Endothelial cell (in vitro differentiated cells): ENCODE data around the gene HSPB7. TPM values are rescaled to one million over a fixed set of nuclear protein-coding genes. Genes with fewer than 3 reads are reported as not detected.
"Not testable (repeated sequence)": the region's sequence is repeated elsewhere in the genome, so short reads cannot be mapped to it uniquely, and the experiment has no call there.

Source experiments
- DNase-seq: peaks from one replicate; pipeline ENCODE4 v3.0.0; 2021; ENCODE audit warnings: low spot score
- H3K27ac Mint-ChIP-seq: one replicate; pipeline ENCODE4 v1.8.0; 2021; ENCODE audit warnings: mixed read lengths, inconsistent platforms; ENCODE audit not compliant: unreplicated experiment
- H3K27me3 Mint-ChIP-seq: one replicate; pipeline ENCODE4 v1.8.0; 2021; ENCODE audit warnings: mild to moderate bottlenecking, moderate library complexity, mixed read lengths, inconsistent platforms; ENCODE audit not compliant: unreplicated experiment
- H3K36me3 Mint-ChIP-seq: one replicate; pipeline ENCODE4 v1.8.0; 2021; ENCODE audit warnings: mild to moderate bottlenecking, low read depth, mixed read lengths, inconsistent platforms; ENCODE audit not compliant: unreplicated experiment
- H3K4me1 Mint-ChIP-seq: one replicate; pipeline ENCODE4 v1.8.0; 2021; ENCODE audit warnings: mild to moderate bottlenecking, mixed read lengths, inconsistent platforms; ENCODE audit not compliant: unreplicated experiment
- H3K4me3 Mint-ChIP-seq: one replicate; pipeline ENCODE4 v1.8.0; 2021; ENCODE audit warnings: mild to moderate bottlenecking, mixed read lengths, inconsistent platforms; ENCODE audit not compliant: unreplicated experiment
- H3K9me3 Mint-ChIP-seq: one replicate; pipeline ENCODE4 v1.8.0; 2021; ENCODE audit warnings: mixed read lengths, inconsistent platforms; ENCODE audit not compliant: unreplicated experiment
- total RNA-seq: library from RNA; stranded (reverse); fragmentation: NEBNext Ultra II Directional; extraction: Animal tissue kit (Norgen Biotek cat#: 25700); gene quantifications from one replicate; pipeline ENCODE4 v1.2.1, GENCODE V29; 2021; ENCODE audit not compliant: unreplicated experiment
- TF ChIP-seq, protein P1 (sequence below): fragments of 200-600 bp; sonication (generic); IDR thresholded peaks from one replicate; pipeline ENCODE4 v1.5.0; 2021; ENCODE audit warnings: antibody characterized with exemption; ENCODE audit not compliant: unreplicated experiment

The HSPB7 gene
- total RNA-seq, 1 donor from 2014 or later = not detected

DNA sequence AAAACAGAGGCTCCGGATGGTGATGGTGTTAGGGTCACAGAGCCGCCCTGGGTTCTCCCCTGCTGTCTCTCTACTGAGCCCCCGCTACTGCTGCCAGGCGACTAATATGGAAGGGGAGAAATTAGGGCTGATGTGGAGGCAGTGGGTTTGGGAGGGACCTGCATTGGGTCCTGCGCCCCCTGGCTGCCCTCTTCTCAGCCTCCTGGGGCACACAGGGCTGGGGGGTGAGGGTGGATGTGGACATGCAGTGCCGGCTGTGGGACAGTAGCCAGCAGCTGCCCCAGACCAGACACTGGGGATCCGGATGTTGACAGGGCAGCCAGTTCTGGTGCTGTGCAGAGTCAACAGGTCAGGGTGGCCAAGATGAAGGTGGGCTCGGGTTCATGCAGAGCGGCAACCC lies 24.3 kb upstream of the HSPB7 start:
- H3K27ac Mint-ChIP-seq = no peak overlapping the region
- no peaks in the 10 kb centered on the region for H3K4me1 Mint-ChIP-seq
- no peak overlapping the region for H3K4me3 Mint-ChIP-seq
- H3K36me3 Mint-ChIP-seq = no peaks in the 10 kb centered on the region
- no peaks in the 10 kb centered on the region for H3K9me3 Mint-ChIP-seq
- peaks cover 8% of the 10 kb centered on the region for H3K27me3 Mint-ChIP-seq
- TF ChIP-seq, protein P1, sequence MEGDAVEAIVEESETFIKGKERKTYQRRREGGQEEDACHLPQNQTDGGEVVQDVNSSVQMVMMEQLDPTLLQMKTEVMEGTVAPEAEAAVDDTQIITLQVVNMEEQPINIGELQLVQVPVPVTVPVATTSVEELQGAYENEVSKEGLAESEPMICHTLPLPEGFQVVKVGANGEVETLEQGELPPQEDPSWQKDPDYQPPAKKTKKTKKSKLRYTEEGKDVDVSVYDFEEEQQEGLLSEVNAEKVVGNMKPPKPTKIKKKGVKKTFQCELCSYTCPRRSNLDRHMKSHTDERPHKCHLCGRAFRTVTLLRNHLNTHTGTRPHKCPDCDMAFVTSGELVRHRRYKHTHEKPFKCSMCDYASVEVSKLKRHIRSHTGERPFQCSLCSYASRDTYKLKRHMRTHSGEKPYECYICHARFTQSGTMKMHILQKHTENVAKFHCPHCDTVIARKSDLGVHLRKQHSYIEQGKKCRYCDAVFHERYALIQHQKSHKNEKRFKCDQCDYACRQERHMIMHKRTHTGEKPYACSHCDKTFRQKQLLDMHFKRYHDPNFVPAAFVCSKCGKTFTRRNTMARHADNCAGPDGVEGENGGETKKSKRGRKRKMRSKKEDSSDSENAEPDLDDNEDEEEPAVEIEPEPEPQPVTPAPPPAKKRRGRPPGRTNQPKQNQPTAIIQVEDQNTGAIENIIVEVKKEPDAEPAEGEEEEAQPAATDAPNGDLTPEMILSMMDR = no peak
- DNase-seq = no peak

DNA sequence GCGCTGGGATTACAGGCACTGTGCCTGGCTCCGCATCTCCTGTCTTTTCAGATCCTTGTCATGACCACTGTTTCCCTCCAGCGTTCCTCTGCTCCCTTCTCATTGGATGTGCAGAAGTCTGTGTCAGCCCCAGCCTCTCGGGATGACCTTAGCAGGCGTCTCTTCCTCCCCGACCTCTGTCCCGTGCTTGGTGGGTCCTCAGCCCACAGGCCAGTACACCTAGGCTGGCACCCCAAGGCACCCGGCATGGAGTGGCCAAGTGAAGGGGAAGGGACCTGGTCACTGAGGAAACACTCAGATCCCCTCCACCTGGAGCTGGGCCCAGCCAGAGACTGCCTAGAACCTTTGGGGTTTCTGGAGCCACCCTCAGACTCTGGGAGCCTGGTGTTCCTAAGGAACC lies 23.4 kb upstream of the HSPB7 start:
- no peak for DNase-seq
- H3K36me3 Mint-ChIP-seq = no peaks in the 10 kb centered on the region
- H3K9me3 Mint-ChIP-seq = no peaks in the 10 kb centered on the region
- H3K27me3 Mint-ChIP-seq = peaks cover 10% of the 10 kb centered on the region
- no peak overlapping the region for H3K4me3 Mint-ChIP-seq
- H3K27ac Mint-ChIP-seq = no peak overlapping the region
- TF ChIP-seq, protein P1 = no peak
- no peaks in the 10 kb centered on the region for H3K4me1 Mint-ChIP-seq

DNA sequence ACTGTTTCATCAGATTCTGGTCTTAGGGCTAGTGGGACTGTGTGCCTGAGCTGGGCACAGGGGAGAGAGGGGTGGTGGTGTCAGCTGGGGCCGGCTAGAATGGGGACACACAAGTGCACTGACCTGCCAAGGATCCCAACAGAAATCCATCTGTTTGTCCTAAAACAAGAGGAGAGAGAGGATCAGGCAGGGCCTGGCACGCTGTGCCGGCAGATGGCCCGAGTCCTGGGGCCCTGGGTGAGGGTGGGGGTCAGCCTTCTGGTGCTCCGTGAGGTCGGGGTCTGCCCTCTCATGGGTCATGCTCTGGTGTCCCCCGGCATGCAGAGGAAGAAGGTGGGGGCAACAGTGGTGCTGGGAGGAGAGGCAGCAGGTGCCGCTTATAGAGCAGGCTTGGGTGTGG lies 22.0 kb upstream of the HSPB7 start:
- DNase-seq, H3K27ac Mint-ChIP-seq, H3K4me3 Mint-ChIP-seq, H3K9me3 Mint-ChIP-seq, H3K27me3 Mint-ChIP-seq, H3K4me1 Mint-ChIP-seq, H3K36me3 Mint-ChIP-seq: not testable (repeated sequence)

DNA sequence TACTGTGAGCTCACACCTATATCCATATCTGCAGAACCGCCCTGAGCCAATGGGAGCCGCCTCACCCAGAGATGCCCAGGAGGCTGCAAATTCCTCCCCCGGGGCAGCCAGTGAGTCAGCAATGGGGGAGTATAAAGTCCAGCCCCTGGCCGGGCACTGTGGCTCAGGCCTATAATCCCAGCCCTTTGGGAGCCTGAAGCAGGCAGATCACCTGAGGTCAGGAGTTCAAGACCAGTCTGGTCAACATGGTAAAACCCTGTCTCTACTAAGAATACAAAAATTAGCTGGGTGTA lies 20.7 kb upstream of the HSPB7 start:
- DNase-seq = no peak
- H3K27ac Mint-ChIP-seq = no peak overlapping the region
- TF ChIP-seq, protein P1 = no peak
- H3K4me3 Mint-ChIP-seq = no peak overlapping the region
- no peaks in the 10 kb centered on the region for H3K4me1 Mint-ChIP-seq
- no peaks in the 10 kb centered on the region for H3K36me3 Mint-ChIP-seq
- peaks cover 10% of the 10 kb centered on the region for H3K27me3 Mint-ChIP-seq
- H3K9me3 Mint-ChIP-seq = no peaks in the 10 kb centered on the region

DNA sequence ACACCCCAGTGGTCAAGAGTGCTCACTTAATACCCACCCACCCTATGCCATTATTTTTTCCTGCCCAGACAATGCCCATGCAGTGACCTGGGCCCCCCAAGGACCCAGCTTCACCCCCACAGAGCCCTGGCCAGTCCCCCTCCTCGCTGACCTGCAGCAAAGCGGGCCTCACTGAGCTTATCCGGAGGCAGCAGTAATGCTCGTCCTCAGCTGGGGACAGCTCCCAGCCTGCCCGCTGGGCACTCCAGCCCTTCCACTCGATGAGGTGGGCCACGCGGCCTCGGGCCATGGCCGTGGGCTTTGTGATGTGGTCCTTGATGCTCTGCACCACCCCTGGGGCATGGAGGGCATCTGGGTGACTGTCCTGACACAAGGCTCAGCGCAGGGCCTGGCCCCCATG lies 18.6 kb upstream of the HSPB7 start:
- H3K4me3 Mint-ChIP-seq, H3K27me3 Mint-ChIP-seq, H3K36me3 Mint-ChIP-seq, H3K9me3 Mint-ChIP-seq, H3K4me1 Mint-ChIP-seq, DNase-seq, H3K27ac Mint-ChIP-seq: not testable (repeated sequence)

DNA sequence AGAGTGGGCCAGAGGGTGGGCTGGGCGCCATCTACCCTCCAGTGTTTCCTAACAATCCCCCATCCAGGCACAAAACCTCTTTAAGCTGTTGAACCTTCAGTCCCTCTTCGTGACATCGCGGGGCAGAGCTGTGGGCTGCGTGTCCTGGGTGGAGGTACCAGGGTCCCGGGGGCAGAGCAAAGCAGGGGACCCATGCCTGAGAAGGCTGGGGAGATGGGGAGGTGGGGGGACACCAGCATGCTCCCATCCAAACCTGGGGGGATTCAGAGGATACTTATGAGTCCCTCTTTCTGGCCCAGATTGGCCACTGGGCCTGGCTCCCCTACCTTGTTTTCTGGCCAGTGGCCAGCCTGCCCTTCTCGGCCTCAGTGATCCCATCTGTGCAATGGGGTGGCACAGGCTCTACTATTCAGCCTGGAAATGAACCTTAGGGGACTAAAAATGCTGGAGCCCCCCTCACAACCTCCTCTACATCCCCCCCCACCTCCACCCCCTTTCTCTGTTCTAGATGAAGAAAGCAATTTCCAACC lies 15.3 kb upstream of the HSPB7 start:
- not testable (repeated sequence) for H3K4me1 Mint-ChIP-seq, H3K27me3 Mint-ChIP-seq, H3K9me3 Mint-ChIP-seq, H3K27ac Mint-ChIP-seq, H3K4me3 Mint-ChIP-seq, H3K36me3 Mint-ChIP-seq, DNase-seq
